ENCODE results near the gene BSPH1.
"Not testable (repeated sequence)": the region's sequence is repeated elsewhere in the genome, so short reads cannot be mapped to it uniquely, and the experiment has no call there.

The BSPH1 gene

DNA sequence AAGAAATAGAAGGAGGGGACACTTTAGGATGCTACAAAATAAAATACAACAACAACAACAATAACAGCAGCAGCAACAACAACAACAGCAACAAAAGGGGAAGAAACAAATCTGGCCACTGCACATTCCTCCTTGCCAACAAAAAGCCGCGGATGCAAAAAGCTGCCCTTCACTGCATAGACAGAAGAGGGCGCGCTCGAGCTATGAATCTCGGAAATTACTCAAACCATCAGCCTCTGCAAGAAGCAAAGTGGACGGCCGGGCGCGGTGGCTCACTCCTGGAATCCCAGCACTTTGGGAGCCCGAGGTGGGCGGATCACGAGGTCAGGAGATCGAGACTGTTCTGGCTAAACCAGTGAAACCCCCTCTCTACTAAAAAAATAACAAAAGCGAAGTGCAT lies 71.9 kb downstream of the BSPH1 start:
- DNase-seq = not testable (repeated sequence)
